Natural killer cell (primary cell): Measurements from ENCODE around the gene SHKBP1. TPM values are rescaled to one million over a fixed set of nuclear protein-coding genes. Genes with fewer than 3 reads are reported as not detected.

Source experiments
- ATAC-seq, 3 donors: fragments of 150-1000 bp in 2 of 3; fragments of 200-7000 bp in 1 of 3; cut with Tn5 transposase; 1 replicate in 1 of 3; 2 replicates in 2 of 3; pipeline ENCODE4 v1.10.0; 2021; ENCODE audit warnings: mild to moderate bottlenecking in 2 of 3, moderate library complexity in 2 of 3
- DNase-seq, 2 donors: peaks; one replicate each; pipeline versions ENCODE4 v3.0.0 to v3.0.0-alpha.2; 2013 to 2021; ENCODE audit warnings: mixed read lengths in 1 of 2
- H3K27ac ChIP-seq: one replicate; pipeline ENCODE4 v1.5.1; 2013; ENCODE audit warnings: mild to moderate bottlenecking, low read length
- H3K27me3 ChIP-seq: one replicate; pipeline ENCODE4 v1.6.1; 2013; ENCODE audit warnings: low read length; ENCODE audit not compliant: control insufficient read depth, insufficient read depth
- H3K36me3 ChIP-seq: one replicate; pipeline ENCODE4 v1.6.1; 2013; ENCODE audit warnings: low read length; ENCODE audit not compliant: control insufficient read depth, insufficient read depth
- H3K4me1 ChIP-seq: one replicate; pipeline ENCODE4 v1.6.1; 2013; ENCODE audit warnings: low read length; ENCODE audit not compliant: control insufficient read depth, insufficient read depth
- H3K4me3 ChIP-seq: one replicate; pipeline ENCODE4 v1.5.1; 2013; ENCODE audit warnings: low read length
- H3K9me3 ChIP-seq: one replicate; pipeline ENCODE4 v1.6.1; 2013; ENCODE audit warnings: low read length; ENCODE audit not compliant: control insufficient read depth, insufficient read depth
- H3K27ac Mint-ChIP-seq, 2 donors: one replicate each; pipeline ENCODE4 v1.8.0; 2022; ENCODE audit warnings: mild to moderate bottlenecking in 2 of 2, mixed read lengths in 2 of 2, moderate library complexity in 1 of 2
- H3K27me3 Mint-ChIP-seq, 2 donors: one replicate each; pipeline ENCODE4 v1.8.0; 2022; ENCODE audit warnings: low read depth in 2 of 2, mixed read lengths in 2 of 2
- H3K36me3 Mint-ChIP-seq: one replicate; pipeline ENCODE4 v1.8.0; 2022; ENCODE audit warnings: mixed read lengths
- H3K4me1 Mint-ChIP-seq, 2 donors: one replicate each; pipeline ENCODE4 v1.8.0; 2022; ENCODE audit warnings: mixed read lengths in 2 of 2
- H3K4me3 Mint-ChIP-seq: one replicate; pipeline ENCODE4 v1.8.0; 2022; ENCODE audit warnings: mild to moderate bottlenecking, moderate library complexity, mixed read lengths
- H3K9me3 Mint-ChIP-seq, 2 donors: one replicate each; pipeline ENCODE4 v1.8.0; 2022; ENCODE audit warnings: mixed read lengths in 2 of 2
- CTCF ChIP-seq: fragments of 200-600 bp; IDR thresholded peaks from one replicate; pipeline ENCODE4 v1.8.0; 2022; ENCODE audit warnings: antibody characterized with exemption
- WGBS: methylation state at CpG from one replicate; pipeline ENCODE4 v1.1.7; 2013; ENCODE audit warnings: missing lambda C conversion rate; ENCODE audit not compliant: insufficient coverage; 5-methylcytosine and 5-hydroxymethylcytosine counted together
- intact Hi-C: fragments of 100-400 bp; cut with micrococcal nuclease; formaldehyde crosslinking; loops from one replicate; pipeline ENCODE4 v1.14.2; 2022
- total RNA-seq, 4 donors: library from RNA; stranded (reverse); fragments of 120-200 nt in 1 of 4; gene quantifications; one replicate each; pipeline versions ENCODE4 v1.2.3 to v1.2.4, GENCODE V29; 2013 to 2022

The SHKBP1 gene
- total RNA-seq, 3 donors from 2014 or later (not counting 1 experiment from before 2014, with no cell fraction given): 209 to 224 (median 209) TPM

GRCh38 chr19:40629346-40629745, 52.7 kb downstream of the SHKBP1 start:
- TF ChIP-seq CTCF: no peak
- Mint-ChIP-seq H3K9me3 (no peaks in the 10 kb centered on the region), H3K27me3 (peaks cover 0 to under 1% of the 10 kb centered on the region in 2 donors), H3K27ac (no peak overlapping the region), H3K4me3 (no peak overlapping the region), H3K36me3 (no peaks in the 10 kb centered on the region), H3K4me1 (peaks cover 2 to 22% of the 10 kb centered on the region in 2 donors)
- 98% methylated on average over 42 of the region's 42 CpGs for WGBS
- H3K9me3 ChIP-seq: no peaks in the 10 kb centered on the region
- H3K27me3 ChIP-seq: no peaks in the 10 kb centered on the region
- H3K4me3 ChIP-seq: no peak overlapping the region
- H3K36me3 ChIP-seq: no peaks in the 10 kb centered on the region
- no peak overlapping the region for H3K27ac ChIP-seq
- DNase-seq (no peak), ATAC-seq (no peak)
- H3K4me1 ChIP-seq: peaks cover 2% of the 10 kb centered on the region
- intact Hi-C loops: no loop called here

GRCh38 chr19:40630571-40631160, 54.0 kb downstream of the SHKBP1 start:
- Histone ChIP-seq H3K4me3 (no peak overlapping the region), H3K27ac (no peak overlapping the region), H3K4me1 (peaks cover 4% of the 10 kb centered on the region), H3K36me3 (no peaks in the 10 kb centered on the region), H3K27me3 (no peaks in the 10 kb centered on the region), H3K9me3 (no peaks in the 10 kb centered on the region)
- ATAC-seq (no peak), DNase-seq (no peak)
- Mint-ChIP-seq H3K27me3 (peaks cover 0 to 6% of the 10 kb centered on the region in 2 donors), H3K4me1 (peaks cover 6 to 17% of the 10 kb centered on the region in 2 donors), H3K27ac (no peak overlapping the region), H3K4me3 (no peak overlapping the region), H3K9me3 (no peaks in the 10 kb centered on the region), H3K36me3 (no peaks in the 10 kb centered on the region)
- intact Hi-C loops: loop anchor here (5.0 kb wide), 1 partner anchor 83 kb away; no protein-coding TSS in a partner anchor
- no peak for TF ChIP-seq CTCF
- WGBS: 84% methylated on average over 14 of the region's 16 CpGs

GRCh38 chr19:40632311-40633036, 55.8 kb downstream of the SHKBP1 start:
- intact Hi-C loops: loop anchor here (5.0 kb wide), 1 partner anchor 85 kb away; no protein-coding TSS in a partner anchor
- H3K36me3 ChIP-seq: no peaks in the 10 kb centered on the region
- Mint-ChIP-seq H3K36me3 (no peaks in the 10 kb centered on the region), H3K27me3 (peaks cover 0 to 6% of the 10 kb centered on the region in 2 donors), H3K4me3 (no peak overlapping the region), H3K27ac (no peak overlapping the region), H3K9me3 (no peaks in the 10 kb centered on the region), H3K4me1 (peaks cover 6 to 7% of the 10 kb centered on the region in 2 donors)
- no peaks in the 10 kb centered on the region for H3K27me3 ChIP-seq
- no peak overlapping the region for H3K27ac ChIP-seq
- H3K4me3 ChIP-seq: no peak overlapping the region
- no peaks in the 10 kb centered on the region for H3K9me3 ChIP-seq
- DNase-seq (no peak), ATAC-seq (no peak)
- peaks cover 4% of the 10 kb centered on the region for H3K4me1 ChIP-seq
- TF ChIP-seq CTCF: no peak
- WGBS: 83% methylated on average over 3 of the region's 3 CpGs
